HG03060 (cell line): ENCODE measurements around the gene LAMA4.

ENCODE experiments used
- ATAC-seq: cut with Tn5 transposase; IDR thresholded peaks from one replicate; pipeline ENCODE4 v1.9.1; 2021; ENCODE audit warnings: low read depth, moderate number of reproducible peaks; ENCODE audit not compliant: unreplicated experiment

Gene LAMA4

GRCh38 chr6:112279031-112279935, 24.9 kb upstream of the LAMA4 start:
- ATAC-seq = no peak

- ATAC-seq = no peak
Observed at GRCh38 chr6:112275365-112275764, 21.0 kb upstream of the LAMA4 start.

DNA sequence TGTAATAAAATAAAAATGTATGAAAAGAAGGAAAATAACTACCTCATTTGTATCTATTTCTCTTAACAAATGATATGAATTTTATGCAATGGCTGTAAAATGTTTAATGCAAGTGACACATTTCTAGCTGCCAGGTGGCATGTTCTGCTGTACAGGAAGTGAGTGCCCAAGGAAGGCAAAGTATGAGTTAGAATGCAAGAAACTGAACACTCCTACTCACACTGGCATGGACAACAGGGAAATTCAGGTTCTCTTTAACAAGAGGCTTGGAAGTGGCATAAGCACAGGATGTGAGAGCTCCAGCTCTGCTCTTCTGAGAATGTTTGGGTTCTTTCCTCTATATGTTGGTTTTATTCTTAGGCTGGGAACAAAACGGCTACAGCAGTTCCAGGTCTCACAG, 20.4 kb upstream of the LAMA4 start:
- no peak for ATAC-seq

DNA sequence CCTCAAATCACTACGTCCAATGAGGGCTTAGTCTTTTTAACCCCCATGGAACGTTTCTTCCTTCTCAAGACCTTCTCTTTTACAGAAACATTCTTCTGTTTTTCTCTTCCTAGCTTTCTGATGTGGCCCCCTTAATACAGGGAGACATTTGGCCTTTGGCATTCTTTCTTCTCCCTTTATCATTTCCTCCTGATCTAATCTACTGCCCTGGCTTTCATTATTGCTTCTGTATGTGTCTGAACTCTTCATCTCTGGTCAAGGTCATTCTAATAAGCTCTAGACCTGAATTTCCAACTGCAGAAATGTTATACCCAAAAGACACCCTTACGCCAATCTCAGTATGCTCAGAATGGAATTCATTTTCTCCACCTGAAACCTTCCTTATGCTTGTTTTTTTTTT, 18.4 kb upstream of the LAMA4 start:
- no peak for ATAC-seq

DNA sequence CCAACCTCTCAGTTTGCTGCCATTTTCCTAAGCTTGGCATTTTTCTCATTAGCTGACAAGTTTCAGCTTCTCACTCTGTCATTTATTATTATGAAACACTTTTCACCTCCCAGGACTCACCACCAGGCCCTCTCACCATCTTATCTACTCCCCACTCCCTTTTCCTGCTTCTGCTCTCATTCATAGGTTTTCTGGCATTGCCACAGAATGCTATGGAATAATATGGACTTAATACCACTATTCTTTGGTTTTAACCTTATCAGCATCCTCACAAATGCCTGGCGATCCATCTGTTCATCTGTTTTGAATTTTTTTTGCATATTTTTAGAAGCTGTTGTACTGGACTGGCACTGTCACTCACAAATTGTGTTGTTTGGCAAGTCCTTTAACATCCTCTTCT, 16.4 kb upstream of the LAMA4 start:
- ATAC-seq = no peak

- no peak for ATAC-seq
Observed at GRCh38 chr6:112269979-112270566, 15.7 kb upstream of the LAMA4 start.

DNA sequence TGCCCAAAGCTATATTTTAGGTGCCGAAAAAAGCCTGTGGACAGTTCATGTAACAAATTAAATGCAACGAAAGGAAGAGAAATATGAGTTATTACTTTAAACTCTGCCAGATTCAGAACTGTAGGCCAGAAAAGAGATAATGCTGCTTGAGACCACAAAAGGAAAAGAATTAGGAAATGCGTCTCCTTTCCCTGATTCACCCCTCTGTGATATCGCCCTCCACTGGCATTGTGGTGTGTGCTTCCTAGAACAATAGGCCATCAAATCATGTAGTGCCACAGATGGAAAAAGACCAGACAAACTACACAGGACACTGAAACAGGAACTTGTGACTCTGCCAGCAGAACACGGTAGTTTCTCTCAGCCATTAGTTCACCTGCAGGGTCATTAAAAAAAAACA, 14.7 kb upstream of the LAMA4 start:
- ATAC-seq = no peak

- no peak for ATAC-seq
Observed at GRCh38 chr6:112268654-112269053, 14.3 kb upstream of the LAMA4 start.

DNA sequence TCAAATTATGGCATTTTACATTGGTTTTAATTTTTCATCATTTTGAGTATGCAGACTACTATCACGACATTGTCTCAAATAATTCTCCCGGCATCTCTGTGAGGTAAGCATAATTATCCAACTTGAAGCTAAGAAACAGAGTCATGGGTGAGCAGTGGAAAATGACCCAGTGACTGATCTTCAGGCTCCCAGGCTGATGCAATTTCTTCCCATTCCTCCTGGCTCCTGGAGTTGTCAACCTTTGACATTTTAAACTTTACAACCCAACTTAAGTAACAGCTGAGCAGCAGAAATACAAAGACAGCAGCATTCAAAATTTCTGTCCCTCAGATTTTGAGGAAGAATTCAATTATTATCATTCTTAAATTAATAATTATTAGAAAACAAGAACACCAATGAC, 13.7 kb upstream of the LAMA4 start:
- ATAC-seq = no peak

DNA sequence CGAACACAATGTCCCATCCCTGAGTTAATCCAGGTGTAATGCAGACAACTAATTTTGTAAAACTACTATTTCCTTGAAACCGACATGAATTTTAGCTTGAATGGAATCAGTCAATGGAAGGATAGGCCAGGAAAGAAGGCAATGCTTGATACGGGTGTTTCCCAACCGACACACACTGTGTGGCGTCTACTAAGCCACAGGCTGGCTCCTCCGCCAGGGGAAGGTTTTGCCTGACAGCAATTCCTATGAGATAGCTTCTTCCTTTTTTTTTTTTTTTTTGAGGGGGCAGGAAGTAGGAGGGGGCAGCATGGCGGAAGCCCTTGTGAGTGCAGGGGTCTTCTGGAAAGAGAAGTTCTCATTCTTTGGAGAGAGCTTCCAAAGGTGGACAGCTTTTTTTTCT, 12.0 kb upstream of the LAMA4 start:
- ATAC-seq = no peak

- ATAC-seq = no peak
Observed at GRCh38 chr6:112259337-112259675, 4.9 kb upstream of the LAMA4 start.

GRCh38 chr6:112258642-112259336, 4.4 kb upstream of the LAMA4 start:
- ATAC-seq = no peak

- ATAC-seq = no peak
Observed at GRCh38 chr6:112257178-112257855, 3.0 kb upstream of the LAMA4 start.

- ATAC-seq = no peak
Observed at GRCh38 chr6:112254921-112255320, 554 bp upstream of the LAMA4 start.

- no peak for ATAC-seq
Observed at GRCh38 chr6:112253498-112253840, 898 bp downstream of the LAMA4 start.

DNA sequence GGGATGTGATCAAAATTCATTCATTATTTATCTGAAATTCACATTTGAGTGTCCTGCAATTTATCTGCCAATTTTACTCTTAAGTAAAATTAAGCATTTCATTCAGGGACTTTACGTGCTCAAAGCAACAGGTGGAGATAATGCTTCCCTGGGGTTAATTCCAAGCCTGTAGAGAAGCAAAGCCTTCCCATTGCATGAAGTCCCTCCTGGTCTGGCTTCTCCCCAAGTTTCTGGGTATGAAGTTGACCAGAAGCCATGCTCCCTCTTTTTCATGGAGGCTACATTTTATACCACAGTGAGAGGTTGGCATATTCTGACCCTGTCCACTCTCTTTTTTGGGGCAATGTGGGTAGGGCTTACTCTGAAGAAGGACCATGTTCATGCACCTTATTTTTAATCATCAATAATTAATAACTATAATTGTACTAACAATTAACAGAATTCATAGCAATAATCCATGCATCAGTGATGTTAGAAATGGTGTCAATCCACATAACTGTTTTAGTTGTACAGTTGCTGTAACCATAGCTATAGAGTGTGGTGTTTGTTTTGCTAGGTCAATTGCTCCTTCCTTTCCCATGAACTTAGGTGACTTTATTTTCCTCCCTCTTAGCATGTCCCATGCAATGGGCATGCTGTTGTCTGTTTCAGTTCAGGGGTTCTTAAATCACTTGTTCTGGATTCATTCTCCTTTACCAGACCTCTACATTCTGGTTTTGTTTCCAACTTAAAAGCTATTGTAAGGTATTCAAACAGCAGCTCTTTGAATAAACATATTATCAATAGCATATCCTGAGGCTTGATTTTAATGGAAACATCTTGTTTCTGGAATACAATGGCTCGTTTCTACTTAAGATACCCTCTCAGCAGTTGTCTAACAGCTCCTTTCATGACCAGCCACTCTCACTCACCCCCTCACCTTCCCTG, 1.5 kb downstream of the LAMA4 start:
- ATAC-seq = no peak

DNA sequence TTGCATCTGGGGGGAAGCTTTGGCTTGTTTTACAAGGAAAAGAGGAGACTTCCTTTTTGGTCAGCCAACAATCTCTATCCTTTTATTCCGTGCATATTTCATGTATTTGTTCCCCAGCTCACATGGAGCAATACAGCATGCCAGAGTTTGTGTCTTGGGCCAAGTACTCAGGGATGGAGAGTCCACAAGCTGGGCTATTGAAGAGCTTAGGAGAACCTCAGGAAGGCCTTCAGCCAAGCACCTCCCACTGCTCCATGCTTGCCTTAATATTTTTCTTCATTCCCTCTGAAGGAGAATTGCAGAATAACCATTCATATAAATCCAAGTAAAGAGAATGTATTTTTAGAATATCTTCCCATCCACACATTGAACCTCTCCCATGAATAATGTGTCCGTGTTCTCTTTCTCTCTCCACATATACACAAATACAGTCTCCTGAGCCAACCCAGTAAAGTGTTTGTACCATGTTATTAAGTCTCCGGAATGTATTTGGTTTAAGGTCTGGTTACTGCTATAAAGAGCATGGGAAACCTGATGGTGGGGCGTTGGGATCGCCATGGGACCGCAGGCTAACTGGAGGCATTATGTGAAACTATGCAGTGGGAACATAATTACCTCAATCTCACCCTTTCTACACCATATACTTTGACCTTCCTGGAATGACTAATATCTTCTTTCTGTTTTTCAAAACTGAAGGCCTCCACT, 3.0 kb downstream of the LAMA4 start:
- no peak for ATAC-seq

DNA sequence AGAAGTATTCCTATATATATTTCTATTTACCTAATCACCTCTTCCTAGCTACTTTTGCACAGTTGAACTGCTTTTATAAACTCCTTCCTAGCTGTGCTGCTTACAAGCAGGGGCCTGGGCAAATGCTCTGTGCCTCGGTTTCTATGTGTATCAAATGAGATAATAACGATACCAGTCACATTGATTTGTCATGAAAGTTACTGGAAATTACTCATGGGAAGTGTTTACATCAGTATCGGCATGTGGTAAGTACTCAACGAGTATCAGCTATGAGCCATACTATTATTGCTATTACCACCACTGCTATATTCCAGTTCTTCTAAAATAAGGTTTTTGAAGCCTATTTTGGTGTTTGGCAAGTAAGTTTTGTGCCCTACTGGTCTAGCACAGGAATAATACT, 4.9 kb downstream of the LAMA4 start:
- no peak for ATAC-seq

- ATAC-seq = no peak
Observed at GRCh38 chr6:112247275-112247674, 7.1 kb downstream of the LAMA4 start.
